HL-60 (cell line): ENCODE results near the gene FBXO2.

Experiments used
- CTCF ChIP-seq: IDR thresholded peaks from one replicate; pipeline ENCODE4 v1.5.1; 2011; ENCODE audit warnings: low read length, control low read depth, inconsistent platforms; ENCODE audit not compliant: insufficient read depth
- GABPA ChIP-seq: IDR thresholded peaks from 2 replicates; pipeline ENCODE4 v1.6.1; 2012; ENCODE audit warnings: low read depth
- POLR2AphosphoS5 ChIP-seq: IDR thresholded peaks from 2 replicates; pipeline ENCODE4 v1.6.1; 2012; ENCODE audit warnings: low read depth
- REST ChIP-seq: IDR thresholded peaks from 2 replicates; pipeline ENCODE4 v1.6.1; 2012; ENCODE audit warnings: low read depth; ENCODE audit not compliant: insufficient replicate concordance
- SPI1 ChIP-seq: IDR thresholded peaks from 2 replicates; pipeline ENCODE4 v1.6.1; 2012; ENCODE audit warnings: low read depth, mild to moderate bottlenecking, borderline replicate concordance

GRCh38 chr1:11649624-11650330 lies 4.5 kb downstream of the FBXO2 start:
- TF ChIP-seq SPI1: no peak
- no peak for TF ChIP-seq CTCF
- no peak for TF ChIP-seq POLR2AphosphoS5
- no peak for TF ChIP-seq REST
- no peak for TF ChIP-seq GABPA
